Upper lobe of left lung (tissue), 4 donors: ENCODE data around the gene KLHL24.

Source experiments
- CTCF ChIP-seq, 6 experiments: fragments of 450-650 bp in 4 of 6; fragments of 200-600 bp in 2 of 6; sonication (generic) in 2 of 6; IDR thresholded peaks; one replicate each; pipeline ENCODE4 v1.5.1; 2016 to 2019; ENCODE audit warnings: antibody characterized with exemption in 6 of 6
- EP300 ChIP-seq, 4 donors: sonication (generic); formaldehyde crosslinking; IDR thresholded peaks; one replicate each; pipeline ENCODE4 v1.5.1; 2017; ENCODE audit warnings: antibody characterized with exemption in 4 of 4, control low read depth in 2 of 4
- POLR2A ChIP-seq, 4 donors: fragments of 450-650 bp; IDR thresholded peaks; one replicate each; pipeline ENCODE4 v1.5.1; 2016 to 2017; ENCODE audit warnings: antibody characterized with exemption in 4 of 4, mild to moderate bottlenecking in 2 of 4
- POLR2AphosphoS5 ChIP-seq, 2 donors: sonication (generic); formaldehyde crosslinking; IDR thresholded peaks; one replicate each; pipeline ENCODE4 v1.5.1; 2017; ENCODE audit warnings: antibody characterized with exemption in 2 of 2

GRCh38 chr3:183637106-183637486 is 1.7 kb downstream of the KLHL24 start:
- TF ChIP-seq CTCF (IDR thresholded peaks at IDR 0.05) (no peak), POLR2AphosphoS5 (IDR thresholded peaks at IDR 0.05) (no peak), POLR2A (IDR thresholded peaks at IDR 0.05) (no peak), EP300 (IDR thresholded peaks at IDR 0.05) (no peak)
